ENCODE data around the gene GALNT11.
"Not testable (repeated sequence)": the region's sequence is repeated elsewhere in the genome, so short reads cannot be mapped to it uniquely, and the experiment has no call there.

The GALNT11 gene

DNA sequence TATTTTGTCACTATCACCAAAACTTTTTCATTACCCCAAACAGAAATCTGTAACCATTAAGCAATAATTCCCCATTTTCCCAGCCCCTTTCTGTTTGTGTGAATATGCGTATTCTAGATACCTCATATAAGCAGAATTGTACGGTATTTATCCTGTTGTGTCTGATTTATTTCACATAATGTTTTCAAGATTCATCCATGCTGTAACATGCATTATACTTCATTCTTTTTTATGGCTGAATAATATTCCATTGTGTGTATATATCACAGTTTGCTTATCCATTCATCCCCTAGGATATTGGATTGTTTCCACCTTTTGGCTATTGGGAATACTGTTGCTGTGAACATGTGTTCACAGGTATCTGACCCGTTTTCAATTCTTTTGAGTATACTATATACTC is 26.5 kb downstream of the GALNT11 start:
- peaks cover 21% of the 10 kb centered on the region for H3K9me3 Mint-ChIP-seq
- H3K36me3 Mint-ChIP-seq (ENCODE audit: low read depth) = peaks cover 24% of the 10 kb centered on the region
- no peak overlapping the region for H3K4me3 Mint-ChIP-seq
- H3K27ac Mint-ChIP-seq = no peak overlapping the region
- no peaks in the 10 kb centered on the region for H3K27me3 Mint-ChIP-seq (ENCODE audit: low read depth, poor library complexity)
- no peak for DNase-seq
- TF ChIP-seq, protein P1, sequence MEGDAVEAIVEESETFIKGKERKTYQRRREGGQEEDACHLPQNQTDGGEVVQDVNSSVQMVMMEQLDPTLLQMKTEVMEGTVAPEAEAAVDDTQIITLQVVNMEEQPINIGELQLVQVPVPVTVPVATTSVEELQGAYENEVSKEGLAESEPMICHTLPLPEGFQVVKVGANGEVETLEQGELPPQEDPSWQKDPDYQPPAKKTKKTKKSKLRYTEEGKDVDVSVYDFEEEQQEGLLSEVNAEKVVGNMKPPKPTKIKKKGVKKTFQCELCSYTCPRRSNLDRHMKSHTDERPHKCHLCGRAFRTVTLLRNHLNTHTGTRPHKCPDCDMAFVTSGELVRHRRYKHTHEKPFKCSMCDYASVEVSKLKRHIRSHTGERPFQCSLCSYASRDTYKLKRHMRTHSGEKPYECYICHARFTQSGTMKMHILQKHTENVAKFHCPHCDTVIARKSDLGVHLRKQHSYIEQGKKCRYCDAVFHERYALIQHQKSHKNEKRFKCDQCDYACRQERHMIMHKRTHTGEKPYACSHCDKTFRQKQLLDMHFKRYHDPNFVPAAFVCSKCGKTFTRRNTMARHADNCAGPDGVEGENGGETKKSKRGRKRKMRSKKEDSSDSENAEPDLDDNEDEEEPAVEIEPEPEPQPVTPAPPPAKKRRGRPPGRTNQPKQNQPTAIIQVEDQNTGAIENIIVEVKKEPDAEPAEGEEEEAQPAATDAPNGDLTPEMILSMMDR (IDR thresholded peaks at IDR 0.05) = no peak
- peaks cover 35% of the 10 kb centered on the region for H3K4me1 Mint-ChIP-seq

DNA sequence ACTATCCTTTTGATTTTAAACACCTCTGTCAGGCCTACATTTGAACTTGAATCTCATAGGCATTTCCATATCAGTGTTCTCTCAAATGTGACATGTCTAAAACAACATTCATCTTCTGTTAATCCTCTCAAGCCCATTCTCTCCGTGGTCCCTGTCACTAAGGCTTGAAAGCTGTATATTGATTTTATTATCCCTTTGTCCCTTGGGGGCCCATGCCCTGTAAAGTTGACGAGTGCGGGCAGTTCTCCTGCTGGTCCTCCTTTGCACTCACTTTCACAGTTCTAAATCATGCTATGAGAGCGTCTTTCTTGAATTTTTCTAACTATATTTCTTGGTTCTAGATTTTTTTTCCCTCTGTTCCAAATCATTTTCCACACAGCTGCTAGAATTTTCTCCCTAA is 27.3 kb downstream of the GALNT11 start:
- peaks cover 26% of the 10 kb centered on the region for H3K36me3 Mint-ChIP-seq (ENCODE audit: low read depth)
- TF ChIP-seq, protein P1 (IDR thresholded peaks at IDR 0.05) = no peak
- peaks cover 39% of the 10 kb centered on the region for H3K4me1 Mint-ChIP-seq
- H3K27me3 Mint-ChIP-seq (ENCODE audit: low read depth, poor library complexity) = no peaks in the 10 kb centered on the region
- H3K27ac Mint-ChIP-seq = no peak overlapping the region
- H3K9me3 Mint-ChIP-seq = peaks cover 19% of the 10 kb centered on the region
- peak overlapping the region; percentile 9 for H3K4me3 Mint-ChIP-seq
- peak; percentile 16 for DNase-seq

DNA sequence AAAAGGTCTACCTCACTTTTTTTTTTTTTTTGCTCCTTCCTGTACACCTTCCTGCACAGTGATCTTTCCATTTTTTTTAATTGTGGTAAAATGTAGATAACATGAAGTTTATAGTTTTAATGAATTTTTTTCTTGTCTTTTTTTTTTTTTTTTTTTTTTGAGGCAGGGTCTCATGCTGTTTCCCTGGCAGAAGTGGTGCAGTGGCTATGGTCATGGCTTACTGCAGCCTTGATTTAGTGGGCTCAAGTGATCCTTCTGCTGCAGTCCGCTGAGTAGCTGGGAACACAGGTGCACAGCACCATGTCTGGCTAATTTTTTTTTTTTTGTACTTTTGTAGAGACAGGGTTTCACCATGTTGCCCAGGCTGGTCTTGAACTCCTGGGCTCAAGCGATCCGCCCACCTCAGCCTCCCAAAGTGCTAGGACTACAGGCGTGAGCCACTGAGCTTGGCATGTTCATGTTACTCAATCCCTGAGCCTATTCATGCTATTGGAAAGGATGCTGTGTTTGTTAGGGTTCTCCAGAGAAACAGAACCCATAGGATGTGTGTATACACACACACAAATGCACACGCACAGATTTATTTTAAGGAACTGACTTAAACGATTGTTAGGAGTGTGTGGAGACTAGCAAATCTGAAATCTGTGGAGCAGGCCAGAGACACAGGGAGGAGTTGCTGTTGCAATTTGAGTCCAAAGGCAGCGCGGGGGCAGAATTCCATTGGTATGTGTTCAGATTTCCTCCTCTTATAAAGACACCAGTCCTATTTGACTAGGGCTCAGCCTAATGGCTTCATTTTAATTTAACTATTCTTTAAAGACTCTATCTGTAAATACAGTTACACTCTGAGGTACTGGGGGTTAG is 29.1 kb downstream of the GALNT11 start:
- DNase-seq = no peak
- Mint-ChIP-seq H3K4me3 (no peak overlapping the region), H3K27me3 (ENCODE audit: low read depth, poor library complexity) (no peaks in the 10 kb centered on the region), H3K4me1 (peaks cover 39% of the 10 kb centered on the region), H3K27ac (no peak overlapping the region), H3K36me3 (ENCODE audit: low read depth) (peaks cover 24% of the 10 kb centered on the region), H3K9me3 (peaks cover 16% of the 10 kb centered on the region)
- TF ChIP-seq, protein P1 (IDR thresholded peaks at IDR 0.05) = no peak

DNA sequence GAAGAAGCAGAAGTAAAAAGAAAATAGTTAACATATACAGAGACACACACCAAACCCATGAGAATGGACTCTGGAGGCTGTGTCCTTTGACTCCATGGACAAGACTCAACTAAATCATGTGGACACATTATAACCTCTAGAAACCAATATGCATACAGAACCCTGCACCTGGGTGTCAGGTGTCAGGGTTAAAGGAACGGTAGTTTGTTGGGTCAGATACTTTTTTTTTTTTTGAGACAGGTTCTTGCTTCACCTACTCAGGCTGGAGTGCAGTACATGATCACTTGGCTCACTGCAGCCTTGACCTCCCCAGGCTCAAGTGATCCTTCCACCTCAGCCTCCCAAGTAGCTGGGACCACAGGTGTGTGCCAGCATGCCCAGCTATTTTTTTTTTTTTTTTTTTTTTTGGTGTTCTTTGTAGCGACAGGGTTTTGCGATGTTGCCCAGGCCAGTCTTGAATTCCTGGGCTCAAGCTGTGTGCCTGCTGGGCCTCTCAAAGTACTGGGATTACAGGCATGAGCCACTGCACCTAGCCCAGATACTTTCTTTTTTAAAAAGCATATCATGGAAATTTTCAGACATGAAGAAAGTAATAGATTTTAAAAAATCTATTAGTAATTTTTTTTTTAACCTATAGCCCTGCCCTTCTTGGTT is 31.3 kb downstream of the GALNT11 start:
- no peak overlapping the region for H3K27ac Mint-ChIP-seq
- TF ChIP-seq, protein P1 (IDR thresholded peaks at IDR 0.05) = no peak
- H3K4me1 Mint-ChIP-seq = peaks cover 32% of the 10 kb centered on the region
- DNase-seq = no peak
- H3K4me3 Mint-ChIP-seq = no peak overlapping the region
- peaks cover 33% of the 10 kb centered on the region for H3K9me3 Mint-ChIP-seq
- peaks cover 26% of the 10 kb centered on the region for H3K36me3 Mint-ChIP-seq (ENCODE audit: low read depth)
- H3K27me3 Mint-ChIP-seq (ENCODE audit: low read depth, poor library complexity) = no peaks in the 10 kb centered on the region

DNA sequence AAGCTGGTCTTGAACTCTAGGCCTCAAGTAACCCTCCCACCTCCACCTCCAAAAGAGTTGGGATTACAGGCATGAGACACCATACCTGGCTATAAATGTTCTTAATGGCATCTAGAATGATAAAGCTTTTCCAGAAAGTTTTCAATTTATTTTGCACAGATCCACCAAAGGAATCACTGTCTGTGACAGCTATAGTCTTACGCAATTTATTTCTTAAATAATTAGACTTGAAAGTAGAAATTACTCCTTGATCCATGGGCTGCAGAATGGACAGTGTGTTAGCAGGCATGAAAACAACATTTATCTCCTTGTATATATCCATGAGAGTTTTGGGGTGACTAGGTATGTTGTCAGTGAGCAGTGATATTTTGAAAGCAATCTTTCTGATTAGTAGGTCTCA is 33.8 kb downstream of the GALNT11 start:
- Mint-ChIP-seq H3K36me3 (ENCODE audit: low read depth) (peaks cover 49% of the 10 kb centered on the region), H3K4me3 (no peak overlapping the region), H3K27ac (no peak overlapping the region), H3K4me1 (peaks cover 14% of the 10 kb centered on the region), H3K27me3 (ENCODE audit: low read depth, poor library complexity) (no peaks in the 10 kb centered on the region), H3K9me3 (peaks cover 58% of the 10 kb centered on the region)
- DNase-seq = no peak
- TF ChIP-seq, protein P1 (IDR thresholded peaks at IDR 0.05) = no peak

DNA sequence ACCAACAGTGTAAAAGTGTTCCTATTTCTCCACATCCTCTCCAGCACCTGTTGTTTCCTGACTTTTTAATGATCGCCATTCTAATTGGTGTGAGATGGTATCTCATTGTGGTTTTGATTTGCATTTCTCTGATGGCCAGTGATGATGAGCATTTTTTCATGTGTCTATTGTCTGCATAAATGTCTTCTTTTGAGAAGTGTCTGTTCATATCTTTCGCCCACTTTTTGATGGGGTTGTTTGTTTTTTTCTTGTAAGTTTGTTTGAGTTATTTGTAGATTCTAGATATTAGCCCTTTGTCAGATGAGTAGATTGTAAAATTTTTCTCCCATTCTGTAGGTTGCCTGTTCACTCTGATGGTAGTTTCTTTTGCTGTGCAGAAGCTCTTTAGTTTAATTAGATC is 35.6 kb downstream of the GALNT11 start:
- not testable (repeated sequence) for DNase-seq; H3K4me1 Mint-ChIP-seq; H3K27me3 Mint-ChIP-seq (ENCODE audit: low read depth, poor library complexity); H3K27ac Mint-ChIP-seq; H3K4me3 Mint-ChIP-seq
- Mint-ChIP-seq H3K9me3 (peaks cover 75% of the 10 kb centered on the region), H3K36me3 (ENCODE audit: low read depth) (peaks cover 63% of the 10 kb centered on the region)

DNA sequence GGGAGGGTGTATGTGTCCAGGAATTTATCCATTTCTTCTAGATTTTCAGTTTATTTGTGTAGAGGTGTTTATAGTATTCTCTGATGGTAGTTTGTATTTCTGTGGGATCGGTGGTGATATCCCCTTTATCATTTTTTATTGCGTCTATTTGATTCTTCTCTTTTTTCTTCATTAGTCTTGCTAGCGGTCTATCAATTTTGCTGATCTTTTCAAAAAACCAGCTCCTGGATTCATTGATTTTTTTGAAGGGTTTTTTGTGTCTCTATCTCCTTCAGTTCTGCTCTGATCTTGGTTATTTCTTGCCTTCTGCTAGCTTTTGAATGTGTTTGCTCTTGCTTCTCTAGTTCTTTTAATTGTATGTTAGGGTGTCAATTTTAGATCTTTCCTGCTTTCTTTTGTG is 37.7 kb downstream of the GALNT11 start:
- H3K27ac Mint-ChIP-seq; H3K27me3 Mint-ChIP-seq (ENCODE audit: low read depth, poor library complexity); H3K4me1 Mint-ChIP-seq; DNase-seq; H3K4me3 Mint-ChIP-seq: not testable (repeated sequence)
- Mint-ChIP-seq H3K36me3 (ENCODE audit: low read depth) (peaks cover 71% of the 10 kb centered on the region), H3K9me3 (peaks cover 90% of the 10 kb centered on the region)

DNA sequence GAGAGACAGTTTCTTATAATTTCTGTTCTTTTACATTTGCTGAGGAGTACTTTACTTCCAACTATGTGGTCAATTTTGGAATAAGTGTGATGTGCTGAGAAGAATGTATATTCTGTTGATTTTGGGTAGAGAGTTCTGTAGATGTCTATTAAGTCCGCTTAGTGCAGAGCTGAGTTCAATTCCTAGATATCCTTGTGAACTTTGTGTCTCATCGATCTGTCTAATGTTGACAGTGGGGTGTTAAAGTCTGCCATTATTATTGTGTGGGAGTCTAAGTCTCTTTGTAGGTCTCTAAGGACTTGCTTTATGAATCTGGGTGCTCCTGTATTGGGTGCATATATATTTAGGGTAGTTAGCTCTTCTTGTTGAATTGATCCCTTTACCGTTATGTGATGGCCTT is 38.3 kb downstream of the GALNT11 start:
- not testable (repeated sequence) for DNase-seq; H3K27ac Mint-ChIP-seq; H3K27me3 Mint-ChIP-seq (ENCODE audit: low read depth, poor library complexity); H3K4me1 Mint-ChIP-seq; H3K4me3 Mint-ChIP-seq
- peaks cover 70% of the 10 kb centered on the region for H3K36me3 Mint-ChIP-seq (ENCODE audit: low read depth)
- peaks cover 89% of the 10 kb centered on the region for H3K9me3 Mint-ChIP-seq

DNA sequence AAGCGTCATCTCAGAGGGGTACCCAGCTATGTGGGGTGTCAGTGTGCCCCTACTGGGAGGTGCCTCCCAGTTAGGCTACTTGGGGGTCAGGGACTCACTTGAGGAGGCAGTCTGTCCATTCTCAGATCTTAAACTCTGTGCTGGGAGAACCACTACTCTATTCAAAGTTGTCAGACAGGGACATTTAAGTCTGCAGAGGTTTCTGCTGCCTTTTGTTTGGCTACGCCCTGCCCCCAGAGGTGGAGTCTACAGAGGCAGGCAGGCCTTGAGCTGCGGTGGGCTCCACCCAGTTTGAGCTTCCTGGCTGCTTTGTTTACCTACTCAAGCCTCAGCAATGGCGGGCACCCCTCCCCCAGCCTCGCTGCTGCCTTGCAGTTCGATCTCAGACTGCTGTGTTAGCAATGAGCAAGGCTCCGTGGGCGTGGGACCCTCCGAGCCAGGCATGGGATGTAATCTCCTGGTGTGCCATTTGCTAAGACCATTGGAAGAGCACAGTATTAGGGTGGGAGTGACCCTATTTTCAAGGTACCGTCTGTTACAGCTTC is 40.4 kb downstream of the GALNT11 start:
- peaks cover 93% of the 10 kb centered on the region for H3K9me3 Mint-ChIP-seq

More for the DNA sequence above, 40.4 kb downstream of the GALNT11 start:
- H3K27ac Mint-ChIP-seq; H3K4me3 Mint-ChIP-seq; H3K4me1 Mint-ChIP-seq; H3K27me3 Mint-ChIP-seq (ENCODE audit: low read depth, poor library complexity); DNase-seq: not testable (repeated sequence)
- H3K36me3 Mint-ChIP-seq (ENCODE audit: low read depth) = peaks cover 78% of the 10 kb centered on the region
